BLaER1 (cell line): ENCODE results near the gene CMTM8.
A peak's percentile ranks its signal among the peaks of the same experiment; 100 is the strongest.

ENCODE experiments used
- H3K27ac ChIP-seq: shearing (Covaris generic); formaldehyde crosslinking; 2 replicates; pipeline ENCODE4 v1.8.1; 2022
- H3K27me3 ChIP-seq: shearing (Covaris generic); formaldehyde crosslinking; 2 replicates; pipeline ENCODE4 v1.8.1; 2022
- H3K36me3 ChIP-seq: shearing (Covaris generic); formaldehyde crosslinking; 2 replicates; pipeline ENCODE4 v1.8.1; 2022
- H3K4me1 ChIP-seq: shearing (Covaris generic); formaldehyde crosslinking; 2 replicates; pipeline ENCODE4 v1.8.1; 2022
- H3K4me2 ChIP-seq: shearing (Covaris generic); formaldehyde crosslinking; 2 replicates; pipeline ENCODE4 v1.8.1; 2022
- H3K4me3 ChIP-seq: shearing (Covaris generic); formaldehyde crosslinking; 2 replicates; pipeline ENCODE4 v1.8.1; 2022
- H3K9ac ChIP-seq: shearing (Covaris generic); formaldehyde crosslinking; 2 replicates; pipeline ENCODE4 v1.8.1; 2022
- H3K9me3 ChIP-seq: shearing (Covaris generic); formaldehyde crosslinking; 2 replicates; pipeline ENCODE4 v1.8.1; 2022
- H4K20me1 ChIP-seq: shearing (Covaris generic); formaldehyde crosslinking; 2 replicates; pipeline ENCODE4 v1.8.1; 2022
- Cebpa-rat ChIP-seq: shearing (Covaris generic); IDR thresholded peaks from 2 replicates; pipeline ENCODE4 v1.8.1; 2022

CMTM8 gene

GRCh38 chr3:32395496-32395895, 157.0 kb downstream of the CMTM8 start:
- peaks cover 86% of the 10 kb centered on the region for H3K4me1 ChIP-seq
- H4K20me1 ChIP-seq = peaks cover 81% of the 10 kb centered on the region
- H3K27ac ChIP-seq = no peak overlapping the region
- no peaks in the 10 kb centered on the region for H3K9me3 ChIP-seq
- no peak for TF ChIP-seq Cebpa-rat
- no peaks in the 10 kb centered on the region for H3K27me3 ChIP-seq
- H3K4me3 ChIP-seq = no peak overlapping the region
- H3K36me3 ChIP-seq = peaks cover 6% of the 10 kb centered on the region; the same call in 1 of the 2 replicates
- peak overlapping the region; percentile 90 for H3K4me2 ChIP-seq
- H3K9ac ChIP-seq = no peak overlapping the region

- no peak for TF ChIP-seq Cebpa-rat
- peaks cover 99% of the 10 kb centered on the region for H3K4me1 ChIP-seq
- peaks cover 6% of the 10 kb centered on the region; the same call in 1 of the 2 replicates for H3K36me3 ChIP-seq
- peak overlapping the region; percentile 90 for H3K4me2 ChIP-seq
- H4K20me1 ChIP-seq = peaks cover 93% of the 10 kb centered on the region
- H3K4me3 ChIP-seq = no peak overlapping the region
- H3K27me3 ChIP-seq = no peaks in the 10 kb centered on the region
- no peak overlapping the region for H3K27ac ChIP-seq
- H3K9ac ChIP-seq = no peak overlapping the region
- no peaks in the 10 kb centered on the region for H3K9me3 ChIP-seq
Observed at GRCh38 chr3:32397941-32398340, 159.5 kb downstream of the CMTM8 start.

- no peak for TF ChIP-seq Cebpa-rat
- H3K9me3 ChIP-seq = no peaks in the 10 kb centered on the region
- H3K36me3 ChIP-seq = peaks cover 6% of the 10 kb centered on the region; the same call in 1 of the 2 replicates
- H3K27ac ChIP-seq = peak overlapping the region; percentile 42
- H3K27me3 ChIP-seq = no peaks in the 10 kb centered on the region
- H4K20me1 ChIP-seq = peaks cover 93% of the 10 kb centered on the region
- peak overlapping the region; percentile 90 for H3K4me2 ChIP-seq
- H3K9ac ChIP-seq = no peak overlapping the region
- H3K4me1 ChIP-seq = peaks cover 99% of the 10 kb centered on the region
- H3K4me3 ChIP-seq = no peak overlapping the region
Observed at GRCh38 chr3:32398531-32398930, 160.1 kb downstream of the CMTM8 start.

GRCh38 chr3:32399030-32399620, 160.6 kb downstream of the CMTM8 start:
- Histone ChIP-seq H3K9ac (0 out of 2 replicates have a peak overlapping the region, but pooled peaks have one; percentile 24), H3K36me3 (peaks cover 10% of the 10 kb centered on the region), H4K20me1 (peaks cover 93% of the 10 kb centered on the region), H3K27ac (peak overlapping the region; percentile 99), H3K9me3 (no peaks in the 10 kb centered on the region), H3K4me1 (peaks cover 99% of the 10 kb centered on the region), H3K4me3 (no peak overlapping the region), H3K4me2 (peak overlapping the region; percentile 90), H3K27me3 (no peaks in the 10 kb centered on the region)
- TF ChIP-seq Cebpa-rat = no peak

- Histone ChIP-seq H3K27me3 (no peaks in the 10 kb centered on the region), H3K36me3 (peaks cover 30% of the 10 kb centered on the region), H4K20me1 (peaks cover 93% of the 10 kb centered on the region), H3K27ac (peak overlapping the region; percentile 99), H3K4me1 (peaks cover 86% of the 10 kb centered on the region), H3K4me3 (peak overlapping the region; percentile 64), H3K9me3 (no peaks in the 10 kb centered on the region), H3K4me2 (peak overlapping the region; percentile 90), H3K9ac (peak overlapping the region; percentile 89)
- TF ChIP-seq Cebpa-rat = no peak
Observed at GRCh38 chr3:32401126-32401525, 162.6 kb downstream of the CMTM8 start.

- Histone ChIP-seq H3K27ac (peak overlapping the region; percentile 99), H3K9me3 (no peaks in the 10 kb centered on the region), H4K20me1 (peaks cover 93% of the 10 kb centered on the region), H3K4me2 (peak overlapping the region; percentile 90), H3K9ac (peak overlapping the region; percentile 89), H3K27me3 (no peaks in the 10 kb centered on the region), H3K4me1 (peaks cover 83% of the 10 kb centered on the region), H3K36me3 (peaks cover 32% of the 10 kb centered on the region), H3K4me3 (peak overlapping the region; percentile 64)
- TF ChIP-seq Cebpa-rat = no peak
Observed at GRCh38 chr3:32401556-32402081, 163.1 kb downstream of the CMTM8 start.

GRCh38 chr3:32403663-32404062, 165.2 kb downstream of the CMTM8 start:
- peaks cover 93% of the 10 kb centered on the region for H4K20me1 ChIP-seq
- no peaks in the 10 kb centered on the region for H3K9me3 ChIP-seq
- peak overlapping the region; percentile 90 for H3K4me2 ChIP-seq
- no peak overlapping the region for H3K4me3 ChIP-seq
- H3K4me1 ChIP-seq = peaks cover 79% of the 10 kb centered on the region
- no peak for TF ChIP-seq Cebpa-rat
- H3K27me3 ChIP-seq = no peaks in the 10 kb centered on the region
- H3K9ac ChIP-seq = no peak overlapping the region
- peaks cover 49% of the 10 kb centered on the region for H3K36me3 ChIP-seq
- H3K27ac ChIP-seq = peak overlapping the region; percentile 99; the same call in 1 of the 2 replicates

- Histone ChIP-seq H3K4me3 (no peak overlapping the region), H3K27ac (no peak overlapping the region), H4K20me1 (peaks cover 93% of the 10 kb centered on the region), H3K27me3 (no peaks in the 10 kb centered on the region), H3K9ac (no peak overlapping the region), H3K36me3 (peaks cover 58% of the 10 kb centered on the region), H3K9me3 (no peaks in the 10 kb centered on the region), H3K4me2 (no peak overlapping the region), H3K4me1 (peaks cover 74% of the 10 kb centered on the region)
- TF ChIP-seq Cebpa-rat = no peak
Observed at GRCh38 chr3:32404714-32405113, 166.2 kb downstream of the CMTM8 start.

GRCh38 chr3:32405155-32405554, 166.7 kb downstream of the CMTM8 start:
- H3K36me3 ChIP-seq = peaks cover 62% of the 10 kb centered on the region
- no peak overlapping the region for H3K4me3 ChIP-seq
- peaks cover 93% of the 10 kb centered on the region for H4K20me1 ChIP-seq
- no peak overlapping the region for H3K9ac ChIP-seq
- H3K4me1 ChIP-seq = peaks cover 74% of the 10 kb centered on the region
- TF ChIP-seq Cebpa-rat = no peak
- H3K27ac ChIP-seq = no peak overlapping the region
- H3K9me3 ChIP-seq = no peaks in the 10 kb centered on the region
- no peaks in the 10 kb centered on the region for H3K27me3 ChIP-seq
- H3K4me2 ChIP-seq = no peak overlapping the region

GRCh38 chr3:32405711-32406323, 167.3 kb downstream of the CMTM8 start:
- no peak overlapping the region for H3K27ac ChIP-seq
- peaks cover 69% of the 10 kb centered on the region for H3K36me3 ChIP-seq
- no peak for TF ChIP-seq Cebpa-rat
- H3K4me1 ChIP-seq = peaks cover 74% of the 10 kb centered on the region
- H3K27me3 ChIP-seq = no peaks in the 10 kb centered on the region
- H4K20me1 ChIP-seq = peaks cover 93% of the 10 kb centered on the region
- 0 out of 2 replicates have a peak overlapping the region, but pooled peaks have one; percentile 28 for H3K4me2 ChIP-seq
- H3K4me3 ChIP-seq = no peak overlapping the region
- H3K9me3 ChIP-seq = no peaks in the 10 kb centered on the region
- H3K9ac ChIP-seq = no peak overlapping the region
